HL-60 (cell line): ENCODE data around the gene CNTNAP5.

Experiments used
- GABPA ChIP-seq: IDR thresholded peaks from 2 replicates; pipeline ENCODE4 v1.6.1; 2012; ENCODE audit warnings: low read depth
- POLR2AphosphoS5 ChIP-seq: IDR thresholded peaks from 2 replicates; pipeline ENCODE4 v1.6.1; 2012; ENCODE audit warnings: low read depth
- SPI1 ChIP-seq: IDR thresholded peaks from 2 replicates; pipeline ENCODE4 v1.6.1; 2012; ENCODE audit warnings: low read depth, mild to moderate bottlenecking, borderline replicate concordance
- TF ChIP-seq, protein P1 (sequence below): IDR thresholded peaks from 2 replicates; pipeline ENCODE4 v1.6.1; 2012; ENCODE audit warnings: low read depth; ENCODE audit not compliant: insufficient replicate concordance
- TF ChIP-seq, protein P2 (sequence below): IDR thresholded peaks from one replicate; pipeline ENCODE4 v1.5.1; 2011; ENCODE audit warnings: low read length, control low read depth, inconsistent platforms; ENCODE audit not compliant: insufficient read depth

DNA sequence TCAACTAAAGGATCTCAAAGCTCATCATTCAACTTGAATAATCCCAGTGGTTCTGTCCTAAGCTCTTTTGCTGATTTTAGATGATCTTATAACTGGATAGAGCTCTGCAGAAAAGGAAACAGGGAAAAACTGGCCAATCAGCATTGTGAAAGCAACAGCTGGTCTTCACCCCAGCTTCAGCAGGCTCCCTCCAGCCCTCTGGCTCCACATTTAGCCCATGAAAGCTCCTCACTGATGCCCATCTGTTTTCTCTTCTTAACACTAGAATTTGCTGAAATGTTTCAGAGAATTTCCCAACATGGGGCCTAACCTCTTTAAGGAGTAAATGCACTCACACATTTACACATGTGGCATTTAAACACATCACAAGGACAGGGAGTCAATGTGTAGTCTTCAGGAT is 223.3 kb downstream of the CNTNAP5 start:
- TF ChIP-seq, protein P1, sequence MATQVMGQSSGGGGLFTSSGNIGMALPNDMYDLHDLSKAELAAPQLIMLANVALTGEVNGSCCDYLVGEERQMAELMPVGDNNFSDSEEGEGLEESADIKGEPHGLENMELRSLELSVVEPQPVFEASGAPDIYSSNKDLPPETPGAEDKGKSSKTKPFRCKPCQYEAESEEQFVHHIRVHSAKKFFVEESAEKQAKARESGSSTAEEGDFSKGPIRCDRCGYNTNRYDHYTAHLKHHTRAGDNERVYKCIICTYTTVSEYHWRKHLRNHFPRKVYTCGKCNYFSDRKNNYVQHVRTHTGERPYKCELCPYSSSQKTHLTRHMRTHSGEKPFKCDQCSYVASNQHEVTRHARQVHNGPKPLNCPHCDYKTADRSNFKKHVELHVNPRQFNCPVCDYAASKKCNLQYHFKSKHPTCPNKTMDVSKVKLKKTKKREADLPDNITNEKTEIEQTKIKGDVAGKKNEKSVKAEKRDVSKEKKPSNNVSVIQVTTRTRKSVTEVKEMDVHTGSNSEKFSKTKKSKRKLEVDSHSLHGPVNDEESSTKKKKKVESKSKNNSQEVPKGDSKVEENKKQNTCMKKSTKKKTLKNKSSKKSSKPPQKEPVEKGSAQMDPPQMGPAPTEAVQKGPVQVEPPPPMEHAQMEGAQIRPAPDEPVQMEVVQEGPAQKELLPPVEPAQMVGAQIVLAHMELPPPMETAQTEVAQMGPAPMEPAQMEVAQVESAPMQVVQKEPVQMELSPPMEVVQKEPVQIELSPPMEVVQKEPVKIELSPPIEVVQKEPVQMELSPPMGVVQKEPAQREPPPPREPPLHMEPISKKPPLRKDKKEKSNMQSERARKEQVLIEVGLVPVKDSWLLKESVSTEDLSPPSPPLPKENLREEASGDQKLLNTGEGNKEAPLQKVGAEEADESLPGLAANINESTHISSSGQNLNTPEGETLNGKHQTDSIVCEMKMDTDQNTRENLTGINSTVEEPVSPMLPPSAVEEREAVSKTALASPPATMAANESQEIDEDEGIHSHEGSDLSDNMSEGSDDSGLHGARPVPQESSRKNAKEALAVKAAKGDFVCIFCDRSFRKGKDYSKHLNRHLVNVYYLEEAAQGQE: no peak
- TF ChIP-seq, protein P2, sequence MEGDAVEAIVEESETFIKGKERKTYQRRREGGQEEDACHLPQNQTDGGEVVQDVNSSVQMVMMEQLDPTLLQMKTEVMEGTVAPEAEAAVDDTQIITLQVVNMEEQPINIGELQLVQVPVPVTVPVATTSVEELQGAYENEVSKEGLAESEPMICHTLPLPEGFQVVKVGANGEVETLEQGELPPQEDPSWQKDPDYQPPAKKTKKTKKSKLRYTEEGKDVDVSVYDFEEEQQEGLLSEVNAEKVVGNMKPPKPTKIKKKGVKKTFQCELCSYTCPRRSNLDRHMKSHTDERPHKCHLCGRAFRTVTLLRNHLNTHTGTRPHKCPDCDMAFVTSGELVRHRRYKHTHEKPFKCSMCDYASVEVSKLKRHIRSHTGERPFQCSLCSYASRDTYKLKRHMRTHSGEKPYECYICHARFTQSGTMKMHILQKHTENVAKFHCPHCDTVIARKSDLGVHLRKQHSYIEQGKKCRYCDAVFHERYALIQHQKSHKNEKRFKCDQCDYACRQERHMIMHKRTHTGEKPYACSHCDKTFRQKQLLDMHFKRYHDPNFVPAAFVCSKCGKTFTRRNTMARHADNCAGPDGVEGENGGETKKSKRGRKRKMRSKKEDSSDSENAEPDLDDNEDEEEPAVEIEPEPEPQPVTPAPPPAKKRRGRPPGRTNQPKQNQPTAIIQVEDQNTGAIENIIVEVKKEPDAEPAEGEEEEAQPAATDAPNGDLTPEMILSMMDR: no peak
- TF ChIP-seq GABPA (no peak), POLR2AphosphoS5 (no peak), SPI1 (no peak)
